Upper lobe of right lung (tissue), 1 donor: ENCODE measurements around the gene C1QL1. TPM values are rescaled to one million over a fixed set of nuclear protein-coding genes. Genes with fewer than 3 reads are reported as not detected.

ENCODE experiments used
- ATAC-seq: fragments of 200-7000 bp; cut with Tn5 transposase; one replicate; pipeline ENCODE4 v1.9.1; 2020; ENCODE audit warnings: mild to moderate bottlenecking, moderate library complexity
- DNase-seq: peaks from one replicate; pipeline ENCODE4 v3.0.0-alpha.2; 2020
- H3K27ac ChIP-seq: fragments of 200-600 bp; one replicate; pipeline ENCODE4 v1.8.0; 2022
- H3K27me3 ChIP-seq: fragments of 200-600 bp; one replicate; pipeline ENCODE4 v1.8.0; 2022; ENCODE audit warnings: mild to moderate bottlenecking
- H3K36me3 ChIP-seq: fragments of 200-600 bp; one replicate; pipeline ENCODE4 v1.8.0; 2022
- H3K4me1 ChIP-seq: fragments of 200-600 bp; one replicate; pipeline ENCODE4 v1.8.0; 2022
- H3K4me3 ChIP-seq: fragments of 200-600 bp; one replicate; pipeline ENCODE4 v1.8.0; 2022; ENCODE audit warnings: mild to moderate bottlenecking
- H3K9me3 ChIP-seq: fragments of 200-600 bp; one replicate; pipeline ENCODE4 v1.8.0; 2022
- intact Hi-C: fragments of 100-400 bp; cut with DNase I; formaldehyde crosslinking; loops from one replicate; pipeline ENCODE4 v1.11.0; 2022
- total RNA-seq: library from RNA; stranded (reverse); fragmentation: NEBNext Ultra II Directional; extraction: Animal tissue kit (Norgen Biotek cat#: 25700); gene quantifications from one replicate; pipeline ENCODE4 v1.2.1, GENCODE V29; 2021
- TF ChIP-seq, protein P1 (sequence below): fragments of 200-600 bp; IDR thresholded peaks from one replicate; pipeline ENCODE4 v1.8.0; 2022; ENCODE audit warnings: antibody characterized with exemption
- donor health status: DM: no; HTN: yes; CAD: no; lungs with severe emphysema.

The C1QL1 gene
- total RNA-seq, 1 donor from 2014 or later = 0.52 TPM

DNA sequence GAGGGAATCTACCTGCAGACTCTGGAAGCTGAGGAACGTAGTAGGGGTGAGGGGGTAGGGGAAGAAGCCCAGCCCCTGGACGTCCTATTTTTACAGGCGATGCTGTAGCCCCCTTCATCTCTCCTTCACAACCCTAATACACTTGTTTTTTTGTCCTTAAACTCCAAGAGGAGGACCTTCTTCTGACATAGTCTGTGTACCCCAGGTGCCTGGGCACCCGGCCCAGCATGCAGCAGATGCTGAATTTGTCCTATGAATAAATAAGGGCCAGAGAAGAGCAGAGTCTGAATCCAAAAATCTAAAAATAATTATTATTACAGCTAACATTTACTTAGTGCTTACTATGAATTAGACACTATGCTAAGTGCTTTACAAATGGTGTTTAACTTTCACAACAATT lies 25.6 kb downstream of the C1QL1 start:
- ATAC-seq = no peak
- no peaks in the 10 kb centered on the region for H3K36me3 ChIP-seq
- H3K4me1 ChIP-seq = peaks cover 6% of the 10 kb centered on the region
- no peak overlapping the region for H3K4me3 ChIP-seq
- H3K27ac ChIP-seq = no peak overlapping the region
- TF ChIP-seq, protein P1, sequence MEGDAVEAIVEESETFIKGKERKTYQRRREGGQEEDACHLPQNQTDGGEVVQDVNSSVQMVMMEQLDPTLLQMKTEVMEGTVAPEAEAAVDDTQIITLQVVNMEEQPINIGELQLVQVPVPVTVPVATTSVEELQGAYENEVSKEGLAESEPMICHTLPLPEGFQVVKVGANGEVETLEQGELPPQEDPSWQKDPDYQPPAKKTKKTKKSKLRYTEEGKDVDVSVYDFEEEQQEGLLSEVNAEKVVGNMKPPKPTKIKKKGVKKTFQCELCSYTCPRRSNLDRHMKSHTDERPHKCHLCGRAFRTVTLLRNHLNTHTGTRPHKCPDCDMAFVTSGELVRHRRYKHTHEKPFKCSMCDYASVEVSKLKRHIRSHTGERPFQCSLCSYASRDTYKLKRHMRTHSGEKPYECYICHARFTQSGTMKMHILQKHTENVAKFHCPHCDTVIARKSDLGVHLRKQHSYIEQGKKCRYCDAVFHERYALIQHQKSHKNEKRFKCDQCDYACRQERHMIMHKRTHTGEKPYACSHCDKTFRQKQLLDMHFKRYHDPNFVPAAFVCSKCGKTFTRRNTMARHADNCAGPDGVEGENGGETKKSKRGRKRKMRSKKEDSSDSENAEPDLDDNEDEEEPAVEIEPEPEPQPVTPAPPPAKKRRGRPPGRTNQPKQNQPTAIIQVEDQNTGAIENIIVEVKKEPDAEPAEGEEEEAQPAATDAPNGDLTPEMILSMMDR = no peak
- H3K27me3 ChIP-seq = no peaks in the 10 kb centered on the region
- H3K9me3 ChIP-seq = no peaks in the 10 kb centered on the region
- intact Hi-C loops = no loop called here
- no peak for DNase-seq

DNA sequence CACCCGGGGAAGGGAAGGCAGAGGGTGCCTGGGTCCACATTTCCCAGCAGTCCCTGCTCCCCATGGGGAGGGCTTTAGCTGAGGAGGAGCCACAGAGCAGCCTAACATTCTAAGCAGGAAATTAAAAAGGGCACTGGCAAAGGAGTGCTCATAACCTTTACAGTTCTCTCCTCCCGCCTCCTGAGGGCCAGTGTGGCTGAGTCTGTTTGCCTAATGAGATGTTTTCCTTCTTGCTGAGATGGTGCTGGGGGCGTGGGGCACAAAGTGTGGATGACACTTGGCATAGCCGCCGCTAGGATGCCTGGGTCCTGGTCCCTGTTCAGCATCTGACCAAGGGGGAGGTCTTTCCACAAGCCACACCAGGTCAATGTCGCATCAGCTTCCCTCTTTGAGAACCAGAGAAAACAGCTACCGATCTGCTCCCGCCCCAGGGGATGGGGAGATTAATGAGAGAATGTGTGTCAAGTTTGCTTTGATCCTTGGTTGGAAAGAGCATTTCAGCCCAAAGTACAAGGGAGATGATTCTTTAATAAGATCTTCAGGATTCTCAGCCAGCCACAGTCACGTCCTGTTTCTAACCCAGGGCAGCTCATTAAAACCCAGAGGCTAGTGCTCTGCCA lies 26.3 kb downstream of the C1QL1 start:
- H3K4me1 ChIP-seq = no peaks in the 10 kb centered on the region
- H3K36me3 ChIP-seq = no peaks in the 10 kb centered on the region
- H3K4me3 ChIP-seq = no peak overlapping the region
- intact Hi-C loops = no loop called here
- no peak overlapping the region for H3K27ac ChIP-seq
- ATAC-seq (no peak), DNase-seq (peak; percentile 38)
- no peaks in the 10 kb centered on the region for H3K27me3 ChIP-seq
- no peaks in the 10 kb centered on the region for H3K9me3 ChIP-seq
- TF ChIP-seq, protein P1 = no peak

DNA sequence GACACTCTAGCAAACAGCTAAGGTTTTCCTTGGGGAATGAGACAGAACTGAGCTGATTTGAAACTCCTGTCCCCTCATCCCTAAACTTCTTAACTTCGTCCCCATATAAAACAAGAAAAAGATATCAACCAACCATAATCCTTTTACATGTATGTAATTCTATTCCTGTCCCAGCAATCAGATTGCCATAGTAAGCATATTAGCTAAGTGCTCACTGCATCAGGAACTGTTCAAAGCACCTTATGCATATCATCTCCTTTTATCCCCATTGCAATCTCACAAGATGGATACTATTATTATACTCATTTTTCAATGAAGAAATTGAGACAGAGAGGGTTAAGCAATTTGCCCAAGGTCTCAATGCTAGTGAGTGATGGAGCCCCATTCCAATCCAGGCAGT lies 27.3 kb downstream of the C1QL1 start:
- Histone ChIP-seq H3K36me3 (no peaks in the 10 kb centered on the region), H3K4me3 (no peak overlapping the region), H3K27me3 (no peaks in the 10 kb centered on the region), H3K4me1 (no peaks in the 10 kb centered on the region), H3K9me3 (no peaks in the 10 kb centered on the region), H3K27ac (no peak overlapping the region)
- intact Hi-C loops = no loop called here
- ATAC-seq = no peak
- no peak for DNase-seq
- TF ChIP-seq, protein P1 = no peak

- Histone ChIP-seq H3K4me1 (no peaks in the 10 kb centered on the region), H3K27ac (no peak overlapping the region), H3K9me3 (no peaks in the 10 kb centered on the region), H3K27me3 (no peaks in the 10 kb centered on the region), H3K4me3 (no peak overlapping the region), H3K36me3 (no peaks in the 10 kb centered on the region)
- DNase-seq (no peak), ATAC-seq (peak; percentile 70)
- TF ChIP-seq, protein P1 = no peak
- intact Hi-C loops = no loop called here
Observed at GRCh38 chr17:44940317-44940716, 27.8 kb downstream of the C1QL1 start.

DNA sequence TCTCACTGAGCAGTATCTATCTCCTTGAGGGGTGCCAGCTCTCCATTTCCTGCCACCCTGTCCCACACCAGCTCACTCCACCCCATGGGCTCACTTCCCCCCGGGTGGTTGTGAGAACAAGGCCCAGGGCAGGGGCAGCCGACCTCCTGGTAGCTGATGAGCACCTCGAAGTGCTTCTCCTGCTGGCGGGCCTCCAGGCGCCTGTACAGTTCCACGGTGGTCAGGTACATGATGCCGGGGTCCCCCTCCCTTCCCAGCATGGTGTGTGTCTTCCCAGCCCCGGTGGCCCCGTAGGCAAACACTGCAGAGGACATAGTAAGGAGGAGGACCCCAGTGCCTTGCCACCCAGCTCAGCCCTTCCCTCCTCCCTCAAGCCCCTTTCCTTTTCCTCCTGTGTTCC lies 33.0 kb downstream of the C1QL1 start:
- no peaks in the 10 kb centered on the region for H3K36me3 ChIP-seq
- intact Hi-C loops = no loop called here
- DNase-seq = peak; percentile 54

More for the DNA sequence above, 33.0 kb downstream of the C1QL1 start:
- ATAC-seq = no peak
- TF ChIP-seq, protein P1 = no peak
- no peak overlapping the region for H3K27ac ChIP-seq
- H3K4me3 ChIP-seq = no peak overlapping the region
- H3K27me3 ChIP-seq = no peaks in the 10 kb centered on the region
- no peaks in the 10 kb centered on the region for H3K9me3 ChIP-seq
- no peaks in the 10 kb centered on the region for H3K4me1 ChIP-seq
